Measurements from ENCODE around the gene PKN1. TPM values are rescaled to one million over a fixed set of nuclear protein-coding genes. Genes with fewer than 3 reads are reported as not detected.
"Not testable (repeated sequence)": the region's sequence is repeated elsewhere in the genome, so short reads cannot be mapped to it uniquely, and the experiment has no call there.

The PKN1 gene
- total and polyA plus RNA-seq, 2 experiments from 2014 or later = 86.8 to 201 TPM

GRCh38 chr19:14460935-14461334 is 27.8 kb downstream of the PKN1 start (continued):
- no peak for TF ChIP-seq ZNF462 (CRISPR knock-in tag; IDR thresholded peaks at IDR 0.05)

- H3K36me3 ChIP-seq (ENCODE audit: insufficient read depth) = peaks cover 13% of the 10 kb centered on the region; the same call in 1 of the 2 replicates
- not testable (repeated sequence) for H3K27me3 ChIP-seq (ENCODE audit: insufficient read depth); ATAC-seq; H2AFZ ChIP-seq; H3K9me2 ChIP-seq (ENCODE audit: insufficient read depth); H3K4me2 ChIP-seq; H3K4me1 Mint-ChIP-seq; H4K20me1 ChIP-seq (replicated peaks; ENCODE audit: insufficient read depth); H3K27ac Mint-ChIP-seq; H3K4me1 ChIP-seq (ENCODE audit: insufficient read depth); H3K9me3 Mint-ChIP-seq; H3K27ac ChIP-seq (ENCODE audit: low read depth); H3F3A ChIP-seq (replicated peaks; ENCODE audit: low read depth); H3K4me3 ChIP-seq; H3K4me3 Mint-ChIP-seq; H3K27me3 Mint-ChIP-seq (ENCODE audit: insufficient read depth, low read depth, poor library complexity); DNase-seq (ENCODE audit: low spot score); H3K79me2 ChIP-seq (replicated peaks; ENCODE audit: insufficient read depth)
- H3K36me3 Mint-ChIP-seq (ENCODE audit: low read depth) = peaks cover 39% of the 10 kb centered on the region
Observed at GRCh38 chr19:14462401-14462800, 29.3 kb downstream of the PKN1 start.

GRCh38 chr19:14463747-14464146 is 30.6 kb downstream of the PKN1 start:
- H3K79me2 ChIP-seq (replicated peaks; ENCODE audit: insufficient read depth) = no peaks in the 10 kb centered on the region
- no peak overlapping the region for H3K4me3 ChIP-seq
- H3K4me2 ChIP-seq = no peak overlapping the region
- H3K27me3 Mint-ChIP-seq (ENCODE audit: insufficient read depth, low read depth, poor library complexity) = peaks cover 4% of the 10 kb centered on the region
- no peaks in the 10 kb centered on the region for H3K27me3 ChIP-seq (ENCODE audit: insufficient read depth)
- DNase-seq (ENCODE audit: low spot score) = no peak
- H3K4me1 ChIP-seq (ENCODE audit: insufficient read depth) = no peaks in the 10 kb centered on the region
- no peak overlapping the region for H2AFZ ChIP-seq
- peaks cover 43% of the 10 kb centered on the region for H3K36me3 Mint-ChIP-seq (ENCODE audit: low read depth)
- H3K9me3 Mint-ChIP-seq = no peaks in the 10 kb centered on the region
- ATAC-seq = no peak
- no peak overlapping the region for H3K27ac Mint-ChIP-seq
- H3K36me3 ChIP-seq (ENCODE audit: insufficient read depth) = peaks cover 13% of the 10 kb centered on the region; the same call in 1 of the 2 replicates
- H4K20me1 ChIP-seq (replicated peaks; ENCODE audit: insufficient read depth) = no peaks in the 10 kb centered on the region; the same call in none of the 2 replicates
- H3K9me2 ChIP-seq (ENCODE audit: insufficient read depth) = no peaks in the 10 kb centered on the region
- H3K4me1 Mint-ChIP-seq = no peaks in the 10 kb centered on the region
- H3K27ac ChIP-seq (ENCODE audit: low read depth) = no peak overlapping the region
- no peak overlapping the region for H3K4me3 Mint-ChIP-seq
- H3F3A ChIP-seq (replicated peaks; ENCODE audit: low read depth) = no peaks in the 10 kb centered on the region
- TF ChIP-seq ZNF114 (CRISPR knock-in tag; IDR thresholded peaks at IDR 0.05) = no peak
- no peak for TF ChIP-seq JUNB (IDR thresholded peaks at IDR 0.05; ENCODE audit: unreplicated experiment)
- no peak for TF ChIP-seq ZNF331 (CRISPR knock-in tag; IDR thresholded peaks at IDR 0.05; ENCODE audit: low read depth)
- no peak for TF ChIP-seq REST (IDR thresholded peaks at IDR 0.05; ENCODE audit: unreplicated experiment)
- no peak for TF ChIP-seq NANOG (IDR thresholded peaks at IDR 0.05; ENCODE audit: borderline replicate concordance)
- no peak for TF ChIP-seq EZH2 (IDR thresholded peaks at IDR 0.05; ENCODE audit: low read depth, unreplicated experiment)
- TF ChIP-seq POLR2AphosphoS5 (IDR thresholded peaks at IDR 0.05; ENCODE audit: low read depth) = no peak
- TF ChIP-seq EZH2phosphoT487 (IDR thresholded peaks at IDR 0.05; ENCODE audit: unreplicated experiment) = no peak
- no peak for TF ChIP-seq STAT1 (IDR thresholded peaks at IDR 0.05; ENCODE audit: unreplicated experiment)
